C4-2B (cell line): ENCODE measurements around the gene CATSPERE.

ENCODE experiments used
- CTCF ChIP-seq: fragments of 450-650 bp; conservative IDR thresholded peaks from 2 replicates; pipeline ENCODE4 v1.5.1; 2017; ENCODE audit warnings: mild to moderate bottlenecking
- ZFX ChIP-seq: fragments of 450-650 bp; IDR thresholded peaks from 2 replicates; pipeline ENCODE4 v1.6.1; 2017

- TF ChIP-seq CTCF (no peak), ZFX (no peak)
Measured at GRCh38 chr1:244576259-244576892, 115.3 kb downstream of the CATSPERE start.
